OCI-LY7 (cell line): Measurements from ENCODE around the gene ODC1.

Source experiments
- CTCF ChIP-seq: fragments of 200-600 bp; sonication (generic); conservative IDR thresholded peaks from 2 replicates; pipeline ENCODE4 v1.5.1; 2014; ENCODE audit warnings: mild to moderate bottlenecking, antibody characterized with exemption, low read length, moderate library complexity, mixed read lengths
- EZH2phosphoT487 ChIP-seq: fragments of 200-600 bp; sonication (generic); IDR thresholded peaks from 2 replicates; pipeline ENCODE4 v1.6.1; 2018; ENCODE audit warnings: low read depth, borderline replicate concordance, mild to moderate bottlenecking, mixed run types, antibody characterized with exemption, low read length, moderate library complexity, mixed read lengths

GRCh38 chr2:10422732-10423399 is 25.3 kb downstream of the ODC1 start:
- TF ChIP-seq CTCF (no peak), EZH2phosphoT487 (no peak)
